HFFc6 (cell line): ENCODE results near the gene SNX1. TPM values are rescaled to one million over a fixed set of nuclear protein-coding genes. Genes with fewer than 3 reads are reported as not detected.
"Not testable (repeated sequence)": the region's sequence is repeated elsewhere in the genome, so short reads cannot be mapped to it uniquely, and the experiment has no call there.

Experiments used
- DNase-seq: peaks from one replicate; pipeline ENCODE4 v3.0.0-alpha.2; 2018
- H3K27ac Mint-ChIP-seq: 2 replicates; pipeline ENCODE4 v1.8.0; 2020; ENCODE audit warnings: mild to moderate bottlenecking, mixed read lengths
- H3K27me3 Mint-ChIP-seq: 2 replicates; pipeline ENCODE4 v1.8.0; 2021; ENCODE audit warnings: mild to moderate bottlenecking, moderate library complexity, mixed read lengths; ENCODE audit not compliant: insufficient read depth
- H3K36me3 Mint-ChIP-seq: 2 replicates; pipeline ENCODE4 v1.8.0; 2021; ENCODE audit warnings: low read depth, mixed read lengths
- H3K4me1 Mint-ChIP-seq: 2 replicates; pipeline ENCODE4 v1.8.0; 2020; ENCODE audit warnings: low read depth, mixed read lengths
- H3K4me3 Mint-ChIP-seq: 2 replicates; pipeline ENCODE4 v1.8.0; 2020; ENCODE audit warnings: mild to moderate bottlenecking, moderate library complexity, mixed read lengths
- H3K9me3 Mint-ChIP-seq: 2 replicates; pipeline ENCODE4 v1.8.0; 2020; ENCODE audit warnings: mild to moderate bottlenecking, mixed read lengths
- total RNA-seq, 6 experiments: library from RNA; stranded (reverse); fragmentation: NEBNext Ultra II Directional; extraction: Animal tissue kit (Norgen Biotek cat#: 25700); gene quantifications; 2 replicates in 1 of 6; 3 replicates in 5 of 6; pipeline ENCODE4 v1.2.3, GENCODE V29; 2021
- TF ChIP-seq, protein P1 (sequence below): fragments of 200-600 bp; sonication (generic); IDR thresholded peaks from 2 replicates; pipeline ENCODE4 v1.5.0; 2021; ENCODE audit warnings: antibody characterized with exemption, mild to moderate bottlenecking

Gene SNX1
- total RNA-seq, 6 experiments from 2014 or later: 87.4 to 102 (median 96.1) TPM

GRCh38 chr15:64051093-64051402 lies 44.7 kb upstream of the SNX1 start:
- TF ChIP-seq, protein P1, sequence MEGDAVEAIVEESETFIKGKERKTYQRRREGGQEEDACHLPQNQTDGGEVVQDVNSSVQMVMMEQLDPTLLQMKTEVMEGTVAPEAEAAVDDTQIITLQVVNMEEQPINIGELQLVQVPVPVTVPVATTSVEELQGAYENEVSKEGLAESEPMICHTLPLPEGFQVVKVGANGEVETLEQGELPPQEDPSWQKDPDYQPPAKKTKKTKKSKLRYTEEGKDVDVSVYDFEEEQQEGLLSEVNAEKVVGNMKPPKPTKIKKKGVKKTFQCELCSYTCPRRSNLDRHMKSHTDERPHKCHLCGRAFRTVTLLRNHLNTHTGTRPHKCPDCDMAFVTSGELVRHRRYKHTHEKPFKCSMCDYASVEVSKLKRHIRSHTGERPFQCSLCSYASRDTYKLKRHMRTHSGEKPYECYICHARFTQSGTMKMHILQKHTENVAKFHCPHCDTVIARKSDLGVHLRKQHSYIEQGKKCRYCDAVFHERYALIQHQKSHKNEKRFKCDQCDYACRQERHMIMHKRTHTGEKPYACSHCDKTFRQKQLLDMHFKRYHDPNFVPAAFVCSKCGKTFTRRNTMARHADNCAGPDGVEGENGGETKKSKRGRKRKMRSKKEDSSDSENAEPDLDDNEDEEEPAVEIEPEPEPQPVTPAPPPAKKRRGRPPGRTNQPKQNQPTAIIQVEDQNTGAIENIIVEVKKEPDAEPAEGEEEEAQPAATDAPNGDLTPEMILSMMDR: no peak

GRCh38 chr15:64051407-64052259 lies 44.1 kb upstream of the SNX1 start:
- TF ChIP-seq, protein P1: no peak
- Mint-ChIP-seq H3K27ac (no peak overlapping the region), H3K9me3 (no peaks in the 10 kb centered on the region), H3K4me3 (no peak overlapping the region), H3K4me1 (peaks cover 3% of the 10 kb centered on the region; the same call in 1 of the 2 replicates), H3K27me3 (peaks cover 5% of the 10 kb centered on the region), H3K36me3 (no peaks in the 10 kb centered on the region)
- DNase-seq: no peak

More at GRCh38 chr15:64051093-64051402, 44.7 kb upstream of the SNX1 start:
- Mint-ChIP-seq H3K27me3 (peaks cover 7% of the 10 kb centered on the region), H3K36me3 (no peaks in the 10 kb centered on the region), H3K4me1 (peaks cover 6% of the 10 kb centered on the region; the same call in 1 of the 2 replicates), H3K9me3 (no peaks in the 10 kb centered on the region), H3K27ac (no peak overlapping the region), H3K4me3 (no peak overlapping the region)
- no peak for DNase-seq

DNA sequence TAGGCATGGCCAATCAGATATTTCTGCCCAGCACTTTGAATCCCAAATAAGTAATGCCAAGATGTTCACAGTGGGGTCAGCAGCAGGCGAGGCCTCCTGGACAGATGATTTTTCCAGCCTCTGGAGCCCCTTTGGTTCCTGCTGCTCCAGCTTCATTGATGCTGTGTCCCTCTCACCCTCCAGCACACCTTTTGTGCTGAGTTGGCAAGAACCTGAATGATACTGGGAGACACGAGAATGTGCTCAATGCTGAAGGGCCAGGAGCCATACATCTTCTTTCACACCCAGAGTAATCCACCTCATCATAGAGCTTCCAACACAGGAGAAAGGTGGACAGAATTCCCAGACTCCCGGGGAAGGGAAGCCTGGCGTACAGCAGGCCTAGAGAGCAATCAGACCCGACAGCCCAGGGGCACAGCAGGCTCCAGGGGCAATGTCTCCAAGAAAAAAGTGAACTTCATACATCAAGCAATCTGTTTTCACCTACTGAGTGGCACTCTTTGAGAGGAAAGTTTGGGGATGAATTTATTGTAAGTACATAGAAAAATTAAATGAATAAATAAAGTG lies 42.8 kb upstream of the SNX1 start:
- H3K27ac Mint-ChIP-seq: no peak overlapping the region
- H3K4me3 Mint-ChIP-seq: no peak overlapping the region
- no peak for DNase-seq
- TF ChIP-seq, protein P1: no peak
- no peaks in the 10 kb centered on the region for H3K27me3 Mint-ChIP-seq
- no peaks in the 10 kb centered on the region for H3K36me3 Mint-ChIP-seq
- no peaks in the 10 kb centered on the region for H3K9me3 Mint-ChIP-seq
- peaks cover 3% of the 10 kb centered on the region for H3K4me1 Mint-ChIP-seq

DNA sequence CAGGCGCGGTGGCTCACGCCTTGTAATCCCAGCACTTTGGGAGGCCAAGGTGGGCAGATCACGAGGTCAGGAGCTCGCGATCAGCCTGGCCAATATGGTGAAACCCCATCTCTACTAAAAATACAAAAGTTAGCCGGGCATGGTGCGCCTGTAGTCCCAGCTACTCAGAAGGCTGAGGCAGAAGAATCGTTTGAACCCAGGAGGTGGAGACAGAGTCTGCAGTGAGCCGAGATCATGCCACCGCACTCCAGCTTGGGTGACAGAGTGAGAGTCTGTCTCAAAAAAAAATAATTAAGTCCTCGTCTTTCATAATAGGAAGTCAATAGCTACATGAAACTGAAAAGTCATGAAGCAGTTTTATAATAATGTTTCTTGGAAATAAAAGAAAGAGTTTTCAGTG lies 42.1 kb upstream of the SNX1 start:
- not testable (repeated sequence) for H3K36me3 Mint-ChIP-seq, H3K27ac Mint-ChIP-seq, H3K4me3 Mint-ChIP-seq, H3K9me3 Mint-ChIP-seq, H3K27me3 Mint-ChIP-seq, H3K4me1 Mint-ChIP-seq, DNase-seq

DNA sequence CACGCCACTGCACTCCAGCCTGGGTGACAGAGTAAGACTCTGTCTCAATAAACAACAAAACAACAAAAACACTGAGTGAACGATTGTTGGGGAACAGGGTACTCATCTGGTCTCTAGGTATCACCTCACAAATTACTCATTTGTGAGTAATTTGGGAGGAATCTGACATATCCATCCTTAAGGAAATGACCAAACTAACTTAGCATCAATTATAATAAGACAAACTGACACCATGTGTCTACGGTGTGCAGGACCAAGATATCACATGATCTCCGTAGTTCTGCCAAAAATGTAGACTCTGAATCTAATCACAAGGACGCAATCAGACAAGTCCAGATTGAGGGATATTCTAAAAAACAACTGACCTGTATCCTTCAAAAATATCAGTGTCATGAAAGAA lies 37.5 kb upstream of the SNX1 start:
- H3K4me1 Mint-ChIP-seq: peaks cover 12% of the 10 kb centered on the region
- no peak for DNase-seq
- TF ChIP-seq, protein P1: no peak
- no peaks in the 10 kb centered on the region for H3K36me3 Mint-ChIP-seq
- H3K4me3 Mint-ChIP-seq: no peak overlapping the region
- H3K27me3 Mint-ChIP-seq: peaks cover 2% of the 10 kb centered on the region; the same call in 1 of the 2 replicates
- H3K27ac Mint-ChIP-seq: no peak overlapping the region
- no peaks in the 10 kb centered on the region for H3K9me3 Mint-ChIP-seq

DNA sequence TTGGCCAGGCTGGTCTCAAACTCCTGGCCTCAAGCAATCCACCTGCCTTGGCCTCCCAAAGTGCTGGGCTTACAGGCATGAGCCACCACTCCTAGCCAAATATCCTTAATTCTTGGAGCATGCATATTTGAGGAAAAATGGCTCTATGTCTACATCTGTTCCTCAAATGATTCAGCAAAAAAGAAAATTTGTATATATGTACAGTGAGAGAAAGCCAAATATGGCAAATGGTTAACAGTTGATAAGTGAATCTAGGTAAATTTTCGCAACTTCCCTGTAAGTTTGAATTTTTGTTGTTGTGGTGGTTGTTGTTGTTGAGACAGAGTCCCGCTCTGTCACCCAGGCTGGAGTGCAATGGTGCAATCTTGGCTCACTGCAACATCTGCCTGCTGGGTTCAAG lies 36.7 kb upstream of the SNX1 start:
- not testable (repeated sequence) for H3K27ac Mint-ChIP-seq, H3K27me3 Mint-ChIP-seq, DNase-seq, H3K4me3 Mint-ChIP-seq, H3K36me3 Mint-ChIP-seq, H3K9me3 Mint-ChIP-seq
- H3K4me1 Mint-ChIP-seq: peaks cover 12% of the 10 kb centered on the region
